ENCODE results near the gene RFX6. TPM values are rescaled to one million over a fixed set of nuclear protein-coding genes. Genes with fewer than 3 reads are reported as not detected.

RFX6 gene
- total RNA-seq, 2 donors from 2014 or later, result 0.22 to 1.2 TPM

DNA sequence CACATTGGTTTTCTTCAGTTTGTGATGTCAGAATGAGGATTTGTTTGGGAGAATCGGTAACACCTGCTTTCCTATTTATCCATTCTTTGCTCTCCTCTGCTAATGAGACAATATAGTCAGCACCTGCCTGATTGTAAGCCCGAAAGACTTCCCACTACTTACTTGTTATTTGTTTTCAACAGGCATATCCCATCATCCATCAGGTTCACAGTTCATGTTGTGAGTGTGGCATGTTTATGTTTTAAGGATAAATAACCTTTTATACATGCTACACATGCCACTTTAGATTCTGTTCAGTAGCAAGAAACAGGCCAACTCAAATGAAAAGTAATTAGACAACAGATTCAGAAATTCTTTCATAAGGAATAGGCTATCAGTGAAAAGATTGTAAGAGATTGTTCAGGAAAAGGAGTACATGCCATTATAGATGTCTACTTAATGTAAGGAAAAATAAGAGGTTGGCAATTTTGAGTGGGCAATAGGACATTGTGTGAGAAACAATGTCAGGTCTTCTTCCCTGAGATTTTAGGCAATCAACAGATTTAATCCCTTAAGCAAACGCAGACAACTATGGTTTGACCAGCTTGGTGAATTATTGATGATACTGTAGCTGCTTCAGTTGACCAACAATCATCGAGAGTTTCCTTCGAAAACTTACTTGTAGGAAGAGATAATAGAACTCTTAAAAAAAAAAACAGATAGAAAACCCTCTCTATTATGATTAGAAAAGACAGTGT, 40.3 kb upstream of the RFX6 start:
- Mint-ChIP-seq H3K4me3 (no peak overlapping the region), H3K9me3 (no peaks in the 10 kb centered on the region), H3K27ac (no peak overlapping the region), H3K4me1 (peaks cover 6% of the 10 kb centered on the region), H3K36me3 (ENCODE audit: low read depth) (no peaks in the 10 kb centered on the region), H3K27me3 (ENCODE audit: insufficient read depth) (no peaks in the 10 kb centered on the region)
- Histone ChIP-seq H3K27ac (ENCODE audit: low read depth, low read length) (no peak overlapping the region), H3K9me3 (ENCODE audit: control insufficient read depth, low read length) (no peaks in the 10 kb centered on the region), H3K36me3 (ENCODE audit: control insufficient read depth, insufficient read depth, low read length) (no peaks in the 10 kb centered on the region), H3K9ac (ENCODE audit: extremely low read depth, low read length, poor library complexity, severe bottlenecking) (no peak overlapping the region), H3K4me3 (ENCODE audit: low read length) (no peak overlapping the region), H3K4me1 (ENCODE audit: control insufficient read depth, insufficient read depth, low read length) (no peaks in the 10 kb centered on the region), H3K27me3 (ENCODE audit: control insufficient read depth, insufficient read depth, low read length, poor library complexity, severe bottlenecking) (no peaks in the 10 kb centered on the region)
- no peak for DNase-seq
- 98 to 100% methylated on average over 2 to 5 of the region's 5 CpGs for WGBS, 2 experiments (ENCODE audit: insufficient coverage in 1 of 2, insufficient read length in 1 of 2)
- TF ChIP-seq CTCF (conservative IDR thresholded peaks at IDR 0.05), result no peak

DNA sequence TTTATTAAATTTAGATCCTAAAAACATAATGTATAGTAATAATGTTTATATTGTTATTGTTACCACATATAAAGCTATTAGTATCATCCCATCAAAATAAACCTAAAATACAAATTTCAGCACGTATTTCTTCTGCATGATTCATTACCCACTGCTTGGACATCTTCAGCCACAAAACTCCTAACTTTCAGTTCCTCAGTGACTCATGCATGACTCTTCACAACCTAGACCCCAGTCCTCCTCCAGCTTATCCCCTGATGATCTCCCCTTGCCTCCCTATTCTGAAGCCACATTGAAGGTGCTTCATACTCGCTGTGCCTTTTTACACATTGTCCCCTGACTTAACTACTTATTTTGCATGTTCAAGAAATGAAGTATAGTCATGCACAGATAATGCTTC, 37.0 kb upstream of the RFX6 start:
- 77 to 100% methylated on average over 1 to 2 of the region's 2 CpGs for WGBS, 2 experiments (ENCODE audit: insufficient coverage in 1 of 2, insufficient read length in 1 of 2)
- Mint-ChIP-seq H3K9me3 (no peaks in the 10 kb centered on the region), H3K36me3 (ENCODE audit: low read depth) (no peaks in the 10 kb centered on the region), H3K4me1 (peaks cover 6% of the 10 kb centered on the region), H3K4me3 (no peak overlapping the region), H3K27ac (no peak overlapping the region), H3K27me3 (ENCODE audit: insufficient read depth) (no peaks in the 10 kb centered on the region)
- H3K9me3 ChIP-seq (ENCODE audit: control insufficient read depth, low read length), result no peaks in the 10 kb centered on the region
- H3K4me1 ChIP-seq (ENCODE audit: control insufficient read depth, insufficient read depth, low read length), result no peaks in the 10 kb centered on the region
- H3K27me3 ChIP-seq (ENCODE audit: control insufficient read depth, insufficient read depth, low read length, poor library complexity, severe bottlenecking), result no peaks in the 10 kb centered on the region
- H3K4me3 ChIP-seq (ENCODE audit: low read length), result no peak overlapping the region
- no peak for DNase-seq
- no peak overlapping the region for H3K27ac ChIP-seq (ENCODE audit: low read depth, low read length)
- H3K36me3 ChIP-seq (ENCODE audit: control insufficient read depth, insufficient read depth, low read length), result no peaks in the 10 kb centered on the region
- no peak overlapping the region for H3K9ac ChIP-seq (ENCODE audit: extremely low read depth, low read length, poor library complexity, severe bottlenecking)
- TF ChIP-seq CTCF (conservative IDR thresholded peaks at IDR 0.05), result no peak

DNA sequence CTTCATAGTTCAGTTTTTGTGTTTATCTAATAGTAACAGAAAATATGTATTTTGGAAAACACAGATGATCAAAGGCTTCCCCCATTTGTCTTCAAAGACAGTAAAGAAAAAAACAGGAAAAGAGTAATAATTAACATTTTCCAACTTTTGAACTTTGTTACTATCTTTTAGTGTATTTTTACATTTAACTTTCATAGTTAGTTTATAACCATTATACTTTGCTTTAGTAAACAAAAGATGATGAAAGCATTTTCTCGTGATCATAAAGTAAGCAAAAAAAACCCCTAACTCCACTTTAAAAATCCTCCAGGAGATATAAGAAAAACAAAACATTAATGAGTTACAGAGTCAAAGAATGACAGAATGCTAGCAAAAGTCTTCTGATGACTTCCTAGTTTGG, 34.6 kb upstream of the RFX6 start:
- Histone ChIP-seq H3K9me3 (ENCODE audit: control insufficient read depth, low read length) (no peaks in the 10 kb centered on the region), H3K27me3 (ENCODE audit: control insufficient read depth, insufficient read depth, low read length, poor library complexity, severe bottlenecking) (no peaks in the 10 kb centered on the region), H3K36me3 (ENCODE audit: control insufficient read depth, insufficient read depth, low read length) (no peaks in the 10 kb centered on the region), H3K4me1 (ENCODE audit: control insufficient read depth, insufficient read depth, low read length) (no peaks in the 10 kb centered on the region), H3K4me3 (ENCODE audit: low read length) (no peak overlapping the region), H3K27ac (ENCODE audit: low read depth, low read length) (no peak overlapping the region), H3K9ac (ENCODE audit: extremely low read depth, low read length, poor library complexity, severe bottlenecking) (no peak overlapping the region)
- 89% methylated on average over 1 of the region's 1 CpG; no CpG with 5 or more reads in 1 of the 2 experiments for WGBS, 2 experiments (ENCODE audit: insufficient coverage in 1 of 2, insufficient read length in 1 of 2)
- no peak overlapping the region for H3K4me3 Mint-ChIP-seq
- TF ChIP-seq CTCF (conservative IDR thresholded peaks at IDR 0.05), result no peak
- no peaks in the 10 kb centered on the region for H3K9me3 Mint-ChIP-seq
- no peak overlapping the region for H3K27ac Mint-ChIP-seq
- H3K36me3 Mint-ChIP-seq (ENCODE audit: low read depth), result no peaks in the 10 kb centered on the region
- DNase-seq, result no peak
- no peaks in the 10 kb centered on the region for H3K4me1 Mint-ChIP-seq
- no peaks in the 10 kb centered on the region for H3K27me3 Mint-ChIP-seq (ENCODE audit: insufficient read depth)
